Stimulated activated CD8-positive, alpha-beta memory T cell treated with anti-CD3 and anti-CD28 coated beads, Interleukin-15, amount 100 ng/mL, for 4 hours (primary cell): ENCODE measurements around the gene CUTC.
"Not testable (repeated sequence)": the region's sequence is repeated elsewhere in the genome, so short reads cannot be mapped to it uniquely, and the experiment has no call there.

Source experiments
- DNase-seq, 2 donors: peaks; one replicate each; pipeline ENCODE4 v3.0.0-alpha.2; 2020; ENCODE audit warnings: low read depth in 2 of 2

The CUTC gene

GRCh38 chr10:99732033-99732842, at the start of gene CUTC, which contains the start of gene COX15:
CUTC (plus strand) TSS chr10:99732234; CDS start chr10:99732349, 115 bp downstream.
COX15 (minus strand) TSS chr10:99732127; CDS start chr10:99732049, 78 bp downstream.
- peak; percentile 87 to 90 for DNase-seq

DNA sequence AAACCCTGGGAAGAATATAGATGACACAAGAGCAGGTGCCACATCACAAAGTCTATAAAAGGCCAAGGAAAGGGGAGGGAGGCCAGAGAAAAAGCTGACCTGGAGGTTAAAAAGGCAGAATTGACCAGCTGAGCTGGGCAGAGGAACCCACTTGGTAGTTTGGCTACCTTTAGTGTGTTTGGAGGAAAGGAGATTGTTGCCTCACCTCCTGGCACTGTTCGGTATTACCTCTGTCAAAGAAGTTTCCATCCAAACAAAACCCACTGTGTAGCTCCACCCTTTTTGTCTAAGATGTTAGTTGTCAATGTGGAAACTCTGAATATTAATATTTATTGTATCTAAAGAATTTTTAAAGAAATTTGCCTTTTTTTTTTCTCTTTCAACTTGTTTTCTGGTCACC, 49.3 kb upstream of the CUTC start:
- DNase-seq: no peak

DNA sequence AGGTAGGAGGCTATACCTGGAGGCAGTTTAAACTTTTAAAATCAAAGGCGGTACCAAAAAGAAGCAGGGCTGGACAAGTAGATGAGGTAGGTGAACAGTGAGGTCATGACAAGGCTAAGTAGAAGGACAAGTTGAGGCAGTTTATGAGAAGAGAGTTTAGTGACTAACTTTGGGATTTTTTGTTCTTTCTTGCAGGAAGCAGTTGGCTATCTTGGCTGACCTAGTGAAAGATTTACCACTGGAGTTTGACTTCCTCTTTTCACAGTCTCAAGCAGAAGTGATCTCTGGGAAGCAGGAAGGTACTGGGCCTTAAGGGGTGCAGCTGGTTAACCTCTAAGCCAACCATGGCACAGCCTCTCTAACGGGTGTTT, 46.5 kb upstream of the CUTC start:
- DNase-seq: no peak

DNA sequence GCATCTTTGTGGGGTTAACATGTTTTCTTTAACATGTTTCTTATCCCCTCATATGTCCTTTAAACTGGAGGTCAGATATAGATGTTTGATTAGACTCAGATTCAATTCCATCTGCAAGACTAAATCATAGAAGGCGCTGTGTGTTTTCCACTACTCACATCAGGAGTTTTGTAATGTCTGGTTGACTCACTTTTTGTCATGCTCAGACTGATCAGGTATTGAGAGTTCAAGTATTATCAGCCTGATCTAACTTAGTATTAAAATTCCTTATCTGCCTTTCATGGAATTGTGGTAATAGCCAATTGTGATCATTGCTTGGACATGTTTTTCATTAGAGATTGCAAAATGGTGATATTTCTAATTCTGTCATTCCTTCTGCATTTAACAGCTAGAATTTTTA, 42.6 kb upstream of the CUTC start:
- no peak for DNase-seq

GRCh38 chr10:99693933-99694583, 38.0 kb upstream of the CUTC start:
- DNase-seq: no peak

- DNase-seq: no peak
These were observed 36.3 kb upstream of the CUTC start for GRCh38 chr10:99695761-99696160.

GRCh38 chr10:99698504-99699080, 33.4 kb upstream of the CUTC start:
- DNase-seq: no peak

GRCh38 chr10:99700649-99701048, 31.4 kb upstream of the CUTC start:
- no peak for DNase-seq

GRCh38 chr10:99708428-99709012, 23.5 kb upstream of the CUTC start:
- DNase-seq: no peak

DNA sequence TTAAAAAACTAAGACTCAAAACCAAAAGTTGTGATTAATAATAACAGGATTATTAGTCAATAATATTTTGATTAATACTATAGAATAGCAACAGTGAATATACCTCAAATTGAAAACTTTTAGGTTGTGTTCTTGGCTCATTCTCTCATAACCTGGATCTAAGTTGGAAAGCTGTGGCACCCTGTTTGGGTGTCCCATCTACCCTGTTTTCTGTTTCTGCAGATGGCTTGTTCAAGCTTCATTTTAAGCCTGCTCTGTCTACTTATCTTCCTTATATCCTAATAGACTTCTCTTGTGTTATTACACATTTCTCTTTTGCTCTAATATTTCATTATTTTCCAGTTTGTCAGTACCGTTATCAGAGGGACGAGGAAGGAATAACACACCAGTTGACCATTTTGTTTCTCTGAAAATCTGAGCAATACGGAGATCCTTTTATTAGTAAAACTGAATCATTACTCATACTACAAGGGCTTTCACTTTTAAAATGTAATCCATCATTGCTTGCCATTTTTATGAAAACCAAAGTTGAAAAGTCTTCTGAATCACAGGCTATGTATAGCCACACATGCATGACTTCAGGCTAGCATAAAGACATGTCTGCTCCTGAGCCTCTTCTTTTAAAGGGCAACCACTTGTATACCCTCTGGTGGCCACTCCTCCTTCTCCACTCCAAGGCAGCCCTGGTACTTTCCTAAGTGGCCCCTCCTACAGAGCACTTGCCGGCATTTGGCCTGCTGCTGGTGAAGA, 22.4 kb upstream of the CUTC start:
- DNase-seq: no peak

DNA sequence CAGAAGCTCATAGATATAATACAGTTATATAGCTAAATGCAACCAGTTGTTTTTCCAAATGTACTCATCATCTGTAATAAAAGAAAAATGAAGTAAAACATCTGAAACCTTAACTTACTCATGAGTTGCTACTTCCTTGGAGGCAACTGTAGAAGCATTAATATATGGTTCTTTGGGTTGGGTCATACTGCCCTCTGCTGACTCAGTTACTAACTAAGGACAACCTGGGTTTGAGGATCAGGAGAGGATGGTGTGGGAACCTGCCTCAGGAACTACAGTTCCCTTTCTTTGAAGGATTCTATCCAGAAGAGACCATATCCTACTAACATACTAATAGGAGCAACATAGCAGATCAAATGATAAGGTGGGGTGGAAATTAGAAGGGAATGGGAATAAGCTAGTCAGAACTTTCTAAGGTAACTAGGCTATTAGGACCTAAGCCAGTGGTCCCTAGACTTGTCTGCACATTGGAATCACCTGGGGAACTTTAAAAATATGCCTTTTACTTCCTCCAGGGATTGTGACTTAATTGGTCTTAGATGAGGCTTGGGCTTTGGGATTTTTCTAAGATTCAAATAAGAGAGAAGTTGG, 20.8 kb upstream of the CUTC start:
- peak in 1 of 2 donors; percentile 7 for DNase-seq

- no peak for DNase-seq
These were observed 17.6 kb upstream of the CUTC start for GRCh38 chr10:99714446-99714845.

DNA sequence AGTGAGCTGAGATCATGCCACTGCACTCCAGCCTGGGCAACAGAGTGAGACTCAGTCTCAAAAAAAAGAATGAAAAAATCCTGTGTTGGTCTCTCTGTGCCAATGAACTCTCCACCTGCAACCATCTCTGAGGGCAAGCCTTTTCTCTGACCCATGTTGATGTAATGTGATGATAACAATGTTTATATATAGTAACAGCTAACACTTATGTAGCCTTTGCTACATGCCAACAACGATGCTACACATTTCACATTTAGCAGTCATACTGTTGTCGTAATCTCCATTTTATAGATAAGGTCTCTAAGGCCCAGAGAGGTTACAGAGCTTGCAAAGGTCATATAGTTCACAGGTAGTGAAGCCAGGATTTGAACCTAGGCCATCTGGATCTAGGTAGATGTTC, 11.6 kb upstream of the CUTC start:
- no peak for DNase-seq

DNA sequence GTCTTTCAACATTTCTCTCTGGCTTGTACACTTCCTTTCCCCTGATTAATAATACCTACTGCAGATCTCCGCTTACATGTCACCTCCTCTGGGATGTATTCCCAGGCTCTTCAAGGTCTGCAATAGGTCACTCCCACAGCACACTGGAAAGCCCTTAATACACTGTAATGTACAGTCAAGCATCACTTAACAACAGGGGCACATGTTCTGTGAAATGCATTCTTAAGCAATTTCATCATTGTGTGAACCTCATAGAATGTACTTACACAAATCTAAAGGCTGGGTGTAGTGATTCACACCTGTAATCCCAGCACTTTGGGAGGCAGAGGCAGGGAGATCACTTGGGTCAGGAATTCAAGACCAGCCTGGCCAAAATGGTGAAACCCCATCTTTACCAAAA, 2.0 kb upstream of the CUTC start:
- DNase-seq: no peak

- DNase-seq: no peak
These were observed 565 bp upstream of the CUTC start for GRCh38 chr10:99731306-99732032.

DNA sequence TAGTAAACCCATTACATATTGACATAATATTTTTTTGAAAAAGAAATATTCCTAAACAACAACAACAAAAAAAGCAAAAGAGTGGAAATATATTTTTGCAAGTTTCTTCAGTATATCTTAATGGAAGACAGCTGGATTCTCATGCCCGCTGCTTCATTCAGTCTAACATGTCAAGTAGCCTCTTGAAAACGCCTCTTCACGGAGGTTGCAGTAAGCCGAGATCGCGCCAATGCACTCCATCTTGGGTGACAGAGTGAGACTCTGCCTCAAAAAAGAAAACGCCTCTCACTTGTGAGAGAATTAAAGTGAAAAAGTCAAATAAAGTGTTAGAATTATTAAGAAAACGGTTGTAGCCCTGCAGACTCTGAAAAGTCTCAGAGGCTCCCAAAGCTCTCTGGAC, 1.3 kb downstream of the CUTC start:
- no peak for DNase-seq

- DNase-seq: not testable (repeated sequence)
These were observed 2.1 kb downstream of the CUTC start for GRCh38 chr10:99734111-99734510.

GRCh38 chr10:99740260-99740659, 8.2 kb downstream of the CUTC start:
- DNase-seq: no peak

- DNase-seq: no peak
These were observed 9.0 kb downstream of the CUTC start for GRCh38 chr10:99740933-99741559.

- DNase-seq: no peak
These were observed 10.2 kb downstream of the CUTC start for GRCh38 chr10:99742254-99742653.
